ENCODE data around the gene PRSS1.

GRCh38 chr7:142790056-142790455, 40.8 kb downstream of the PRSS1 start:
- TF ChIP-seq, protein P1, sequence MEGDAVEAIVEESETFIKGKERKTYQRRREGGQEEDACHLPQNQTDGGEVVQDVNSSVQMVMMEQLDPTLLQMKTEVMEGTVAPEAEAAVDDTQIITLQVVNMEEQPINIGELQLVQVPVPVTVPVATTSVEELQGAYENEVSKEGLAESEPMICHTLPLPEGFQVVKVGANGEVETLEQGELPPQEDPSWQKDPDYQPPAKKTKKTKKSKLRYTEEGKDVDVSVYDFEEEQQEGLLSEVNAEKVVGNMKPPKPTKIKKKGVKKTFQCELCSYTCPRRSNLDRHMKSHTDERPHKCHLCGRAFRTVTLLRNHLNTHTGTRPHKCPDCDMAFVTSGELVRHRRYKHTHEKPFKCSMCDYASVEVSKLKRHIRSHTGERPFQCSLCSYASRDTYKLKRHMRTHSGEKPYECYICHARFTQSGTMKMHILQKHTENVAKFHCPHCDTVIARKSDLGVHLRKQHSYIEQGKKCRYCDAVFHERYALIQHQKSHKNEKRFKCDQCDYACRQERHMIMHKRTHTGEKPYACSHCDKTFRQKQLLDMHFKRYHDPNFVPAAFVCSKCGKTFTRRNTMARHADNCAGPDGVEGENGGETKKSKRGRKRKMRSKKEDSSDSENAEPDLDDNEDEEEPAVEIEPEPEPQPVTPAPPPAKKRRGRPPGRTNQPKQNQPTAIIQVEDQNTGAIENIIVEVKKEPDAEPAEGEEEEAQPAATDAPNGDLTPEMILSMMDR (IDR thresholded peaks at IDR 0.05) = no peak
- TF ChIP-seq EZH2 (IDR thresholded peaks at IDR 0.05) = no peak
